DOHH2 (cell line): ENCODE data around the gene DELE1.

Experiments
- EZH2phosphoT487 ChIP-seq: fragments of 200-600 bp; sonication (generic); IDR thresholded peaks from 2 replicates; pipeline ENCODE4 v1.6.1; 2017; ENCODE audit warnings: borderline replicate concordance, mild to moderate bottlenecking, antibody characterized with exemption, low read length, moderate library complexity, mixed read lengths
- TF ChIP-seq, protein P1 (sequence below): fragments of 200-600 bp; sonication (generic); IDR thresholded peaks from one replicate; pipeline ENCODE4 v1.5.1; 2014; ENCODE audit warnings: antibody characterized with exemption, mild to moderate bottlenecking, low read depth, low read length; ENCODE audit not compliant: poor library complexity, severe bottlenecking

DNA sequence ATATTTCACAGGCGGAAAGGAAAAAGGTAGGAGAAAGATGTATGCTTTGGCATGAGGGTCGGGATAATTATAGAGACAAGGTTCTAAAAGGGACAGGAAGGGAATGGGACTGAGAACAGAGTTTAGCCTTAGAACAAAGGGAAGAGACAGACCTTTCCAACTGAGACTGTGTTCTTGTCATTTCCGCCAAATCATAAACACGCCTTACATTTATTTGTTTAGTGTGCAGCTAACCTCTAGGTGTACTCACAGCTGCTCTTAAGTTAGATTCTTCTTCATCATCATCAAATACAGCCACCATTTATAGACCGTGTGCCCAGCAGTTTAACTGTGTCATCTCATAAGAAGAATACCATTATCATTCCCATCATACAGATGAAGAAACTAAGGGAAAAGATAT is 5.9 kb upstream of the DELE1 start:
- TF ChIP-seq, protein P1, sequence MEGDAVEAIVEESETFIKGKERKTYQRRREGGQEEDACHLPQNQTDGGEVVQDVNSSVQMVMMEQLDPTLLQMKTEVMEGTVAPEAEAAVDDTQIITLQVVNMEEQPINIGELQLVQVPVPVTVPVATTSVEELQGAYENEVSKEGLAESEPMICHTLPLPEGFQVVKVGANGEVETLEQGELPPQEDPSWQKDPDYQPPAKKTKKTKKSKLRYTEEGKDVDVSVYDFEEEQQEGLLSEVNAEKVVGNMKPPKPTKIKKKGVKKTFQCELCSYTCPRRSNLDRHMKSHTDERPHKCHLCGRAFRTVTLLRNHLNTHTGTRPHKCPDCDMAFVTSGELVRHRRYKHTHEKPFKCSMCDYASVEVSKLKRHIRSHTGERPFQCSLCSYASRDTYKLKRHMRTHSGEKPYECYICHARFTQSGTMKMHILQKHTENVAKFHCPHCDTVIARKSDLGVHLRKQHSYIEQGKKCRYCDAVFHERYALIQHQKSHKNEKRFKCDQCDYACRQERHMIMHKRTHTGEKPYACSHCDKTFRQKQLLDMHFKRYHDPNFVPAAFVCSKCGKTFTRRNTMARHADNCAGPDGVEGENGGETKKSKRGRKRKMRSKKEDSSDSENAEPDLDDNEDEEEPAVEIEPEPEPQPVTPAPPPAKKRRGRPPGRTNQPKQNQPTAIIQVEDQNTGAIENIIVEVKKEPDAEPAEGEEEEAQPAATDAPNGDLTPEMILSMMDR, result no peak
- no peak for TF ChIP-seq EZH2phosphoT487
